Fibroblast of villous mesenchyme (primary cell): ENCODE measurements around the gene SPAG5. TPM values are rescaled to one million over a fixed set of nuclear protein-coding genes. Genes with fewer than 3 reads are reported as not detected.

ENCODE experiments used
- DNase-seq: peaks from one replicate; pipeline ENCODE4 v3.0.0-alpha.2; 2010; ENCODE audit warnings: low read depth
- H3K4me3 ChIP-seq: 2 replicates; pipeline ENCODE4 v1.5.1; 2011; ENCODE audit warnings: low read depth, mild to moderate bottlenecking, low read length
- CTCF ChIP-seq: IDR thresholded peaks from 2 replicates; pipeline ENCODE4 v1.5.1; 2012; ENCODE audit warnings: low read depth, mild to moderate bottlenecking, low read length; ENCODE audit not compliant: insufficient read depth
- total RNA-seq: library from RNA; depleted of rRNA; stranded (reverse); fragments of >200 nt; gene quantifications from 2 replicates; pipeline ENCODE4 v1.2.3, GENCODE V29; 2012

SPAG5 gene
- total RNA-seq, 1 donor, result 38.4 TPM

DNA sequence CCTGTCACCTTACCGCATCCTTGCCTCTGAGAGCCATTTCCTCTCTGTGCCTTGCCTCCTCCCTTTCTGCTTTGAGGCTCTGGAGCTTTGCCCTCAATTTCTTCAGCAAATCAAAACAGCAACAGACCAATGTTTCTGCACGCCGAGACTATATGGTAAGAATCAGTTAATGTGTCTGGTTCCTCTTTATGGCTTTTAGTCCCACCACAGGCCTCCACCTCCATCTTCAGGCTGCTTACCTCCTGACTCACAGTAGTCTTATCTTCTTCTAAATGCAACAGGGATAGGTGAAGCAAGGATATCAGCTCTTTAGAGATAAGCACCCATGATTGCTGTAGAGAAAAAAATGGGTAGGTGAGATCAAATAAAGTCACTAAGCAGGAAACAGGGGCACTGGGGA, 13.0 kb downstream of the SPAG5 start:
- H3K4me3 ChIP-seq, result no peak overlapping the region
- no peak for TF ChIP-seq CTCF
- DNase-seq, result no peak

DNA sequence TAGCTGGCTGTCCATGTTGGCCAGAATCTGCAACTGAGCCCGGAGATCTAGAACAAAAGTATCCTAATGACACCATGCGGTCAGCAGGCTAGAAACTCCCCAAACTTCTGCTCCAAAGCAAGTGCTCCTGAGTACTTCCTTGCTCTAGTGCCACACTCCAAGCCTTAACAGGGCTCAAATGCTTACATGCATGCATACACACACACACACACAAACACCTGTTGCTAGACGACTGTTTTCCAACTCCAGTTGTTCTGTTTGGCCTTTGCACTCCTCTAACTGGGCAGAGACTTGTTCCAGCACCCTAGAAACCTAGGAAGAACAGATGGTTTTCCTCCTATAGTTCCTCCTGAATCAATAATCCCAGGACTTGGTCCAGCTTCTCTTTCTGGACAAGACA, 14.4 kb downstream of the SPAG5 start:
- no peak overlapping the region for H3K4me3 ChIP-seq
- TF ChIP-seq CTCF, result no peak
- DNase-seq, result no peak

GRCh38 chr17:28582513-28582912, 16.3 kb downstream of the SPAG5 start:
- no peak overlapping the region for H3K4me3 ChIP-seq
- no peak for DNase-seq
- TF ChIP-seq CTCF, result no peak

DNA sequence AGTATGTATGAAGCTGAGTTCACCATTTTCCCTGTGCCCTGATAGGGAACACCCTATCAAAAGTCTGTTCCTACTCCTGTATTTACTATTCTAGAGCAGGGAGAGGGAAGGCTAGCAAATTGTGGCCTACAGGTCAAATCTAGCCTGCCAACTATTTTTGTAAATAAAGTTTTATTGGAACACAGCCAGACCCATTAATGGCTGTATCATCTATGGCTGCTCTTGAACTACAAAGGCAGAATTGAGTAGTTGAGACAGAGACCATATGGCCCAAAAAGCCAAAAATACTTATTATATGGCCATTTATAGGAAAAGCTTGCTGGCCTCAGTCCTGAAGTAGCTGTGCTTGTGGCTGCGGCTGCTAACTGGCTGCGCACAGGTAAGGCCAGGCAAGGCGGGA, 17.9 kb downstream of the SPAG5 start:
- H3K4me3 ChIP-seq, result no peak overlapping the region
- no peak for DNase-seq
- no peak for TF ChIP-seq CTCF

DNA sequence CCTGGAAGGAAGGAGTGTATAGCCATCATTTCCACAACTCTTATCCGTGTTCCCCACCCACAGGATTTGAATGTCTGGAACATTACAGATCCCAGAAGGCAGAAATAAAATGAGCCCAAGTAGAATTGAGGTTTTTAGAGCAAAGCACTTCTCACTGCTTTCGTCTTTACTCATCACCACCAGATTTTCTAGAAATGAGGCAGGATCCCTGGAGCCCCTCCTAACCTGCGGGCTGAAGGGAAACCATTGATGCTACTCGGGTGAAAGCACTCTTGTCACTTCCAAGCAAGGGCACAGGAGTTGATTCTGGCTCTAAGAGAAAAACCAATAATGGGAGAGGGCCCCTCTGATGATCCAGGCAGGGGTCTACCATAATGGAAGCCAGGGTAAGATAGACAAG, 19.3 kb downstream of the SPAG5 start:
- no peak overlapping the region for H3K4me3 ChIP-seq
- DNase-seq, result no peak
- no peak for TF ChIP-seq CTCF

DNA sequence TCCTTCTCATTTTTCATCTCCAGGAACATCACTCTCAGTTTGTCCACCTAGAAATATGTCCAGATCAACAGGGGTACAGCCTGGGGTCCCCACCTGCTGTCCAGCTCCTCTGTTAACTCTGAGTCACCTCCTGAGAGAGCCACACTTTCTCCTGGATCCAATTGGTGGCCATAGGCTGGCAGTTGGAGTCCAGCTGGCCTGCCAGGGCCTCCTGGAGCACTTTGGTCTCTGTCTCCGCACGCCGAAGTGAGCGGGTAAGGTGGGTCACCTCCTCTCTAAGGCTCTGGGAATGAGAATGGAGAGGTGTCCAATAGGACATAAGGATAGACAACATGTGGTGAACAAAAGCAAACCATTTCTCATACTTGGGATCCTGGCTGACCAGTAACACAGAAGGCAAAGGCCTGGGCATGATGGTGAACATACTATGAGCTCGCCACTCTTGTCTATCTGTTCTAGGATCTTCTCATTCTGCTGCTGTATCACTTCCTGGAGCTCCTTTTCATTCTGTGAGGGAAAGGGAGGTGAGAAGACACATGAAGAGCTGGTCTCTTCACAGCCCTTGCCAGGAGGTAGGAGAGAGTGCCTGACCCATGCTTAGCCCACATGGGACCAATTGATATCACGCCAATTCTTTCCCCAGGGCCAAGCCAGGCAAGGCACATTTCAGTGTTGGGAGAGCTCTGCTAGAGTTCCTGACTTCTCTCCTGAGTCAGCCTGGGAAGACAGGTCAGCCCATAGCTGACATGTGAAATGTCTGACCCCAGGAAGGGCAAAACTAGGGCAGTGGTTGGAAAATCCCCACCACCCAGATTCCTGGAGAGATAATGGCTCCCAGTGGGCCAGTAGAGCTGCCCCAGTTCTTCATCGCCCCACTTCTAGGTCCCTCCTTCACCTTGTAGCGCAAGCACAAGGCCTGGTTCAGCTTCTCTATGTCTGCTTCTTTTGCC, 20.3 kb downstream of the SPAG5 start:
- TF ChIP-seq CTCF, result no peak
- H3K4me3 ChIP-seq, result no peak overlapping the region
- no peak for DNase-seq
